Ascending aorta (tissue), 2 donors: ENCODE data around the gene DDX49. TPM values are rescaled to one million over a fixed set of nuclear protein-coding genes. Genes with fewer than 3 reads are reported as not detected.

Experiments used
- DNase-seq, 2 donors: peaks; one replicate each; pipeline ENCODE4 v3.0.0-alpha.2; 2019; ENCODE audit warnings: low spot score in 2 of 2
- H3K27ac ChIP-seq, 2 donors: fragments of 200-600 bp; sonication (generic); one replicate each; pipeline ENCODE4 v1.5.1; 2016 to 2017; ENCODE audit warnings: mild to moderate bottlenecking in 1 of 2
- H3K27me3 ChIP-seq: fragments of 200-600 bp; sonication (generic); one replicate; pipeline ENCODE4 v1.5.1; 2017
- H3K36me3 ChIP-seq, 2 donors: fragments of 200-600 bp; sonication (generic); one replicate each; pipeline ENCODE4 v1.5.1; 2016
- H3K4me1 ChIP-seq, 2 donors: fragments of 200-600 bp; sonication (generic); one replicate each; pipeline ENCODE4 v1.5.1; 2016 to 2017; ENCODE audit warnings: mild to moderate bottlenecking in 1 of 2
- H3K4me3 ChIP-seq, 2 donors: fragments of 200-600 bp; sonication (generic); one replicate each; pipeline ENCODE4 v1.5.1; 2016 to 2017; ENCODE audit warnings: mild to moderate bottlenecking in 1 of 2
- H3K9me3 ChIP-seq, 2 donors: fragments of 200-600 bp; sonication (generic); one replicate each; pipeline ENCODE4 v1.5.1; 2016
- CTCF ChIP-seq, 3 experiments: fragments of 200-600 bp in 2 of 3; fragments of 450-650 bp in 1 of 3; sonication (generic) in 2 of 3; IDR thresholded peaks; one replicate each; pipeline ENCODE4 v1.5.1; 2016 to 2019; ENCODE audit warnings: antibody characterized with exemption in 3 of 3, mild to moderate bottlenecking in 1 of 3, moderate library complexity in 1 of 3
- intact Hi-C: fragments of 100-400 bp; cut with DNase I; formaldehyde crosslinking; loops from one replicate; pipeline ENCODE4 v1.15.1; 2023
- total RNA-seq: library from RNA; depleted of rRNA; stranded (reverse); fragments of >200 nt; gene quantifications from one replicate; pipeline ENCODE4 v1.1.0, GENCODE V29; 2016

The DDX49 gene
- total RNA-seq, 1 donor from 2014 or later: 51.6 TPM

- no peak for DNase-seq
- Histone ChIP-seq H3K36me3 (peaks cover 51 to 61% of the 10 kb centered on the region in 2 donors), H3K27ac (no peak overlapping the region), H3K27me3 (no peaks in the 10 kb centered on the region), H3K9me3 (no peaks in the 10 kb centered on the region), H3K4me3 (no peak overlapping the region), H3K4me1 (no peaks in the 10 kb centered on the region)
- intact Hi-C loops: no loop called here
- no peak for TF ChIP-seq CTCF (IDR thresholded peaks at IDR 0.05)
These were observed 10.4 kb upstream of the DDX49 start for GRCh38 chr19:18908917-18909619.

GRCh38 chr19:18910010-18910409 is 9.5 kb upstream of the DDX49 start:
- peak in 1 of 2 donors; percentile 49 for DNase-seq
- no peak for TF ChIP-seq CTCF (IDR thresholded peaks at IDR 0.05)
- Histone ChIP-seq H3K9me3 (no peaks in the 10 kb centered on the region), H3K4me3 (no peak overlapping the region), H3K27ac (no peak overlapping the region), H3K27me3 (no peaks in the 10 kb centered on the region), H3K36me3 (peaks cover 48 to 60% of the 10 kb centered on the region in 2 donors), H3K4me1 (no peaks in the 10 kb centered on the region)
- intact Hi-C loops: loop anchor here (10.0 kb wide), 1 partner anchor 225 kb away; the partner anchor contains the start of gene TMEM161A

- Histone ChIP-seq H3K4me1 (no peaks in the 10 kb centered on the region), H3K4me3 (no peak overlapping the region), H3K9me3 (no peaks in the 10 kb centered on the region), H3K27ac (no peak overlapping the region), H3K27me3 (no peaks in the 10 kb centered on the region), H3K36me3 (peaks cover 44 to 59% of the 10 kb centered on the region in 2 donors)
- intact Hi-C loops: loop anchor here (10.0 kb wide), 1 partner anchor 224 kb away; the partner anchor contains the start of gene TMEM161A
- no peak for TF ChIP-seq CTCF (IDR thresholded peaks at IDR 0.05)
- peak in 1 of 2 donors; percentile 52 for DNase-seq
These were observed 8.6 kb upstream of the DDX49 start for GRCh38 chr19:18910801-18911436.

GRCh38 chr19:18912933-18913332 is 6.6 kb upstream of the DDX49 start:
- no peak for TF ChIP-seq CTCF (IDR thresholded peaks at IDR 0.05)
- H3K27me3 ChIP-seq: no peaks in the 10 kb centered on the region
- H3K4me3 ChIP-seq: no peak overlapping the region
- intact Hi-C loops: loop anchor here (10.0 kb wide), 1 partner anchor 222 kb away; the partner anchor contains the start of gene TMEM161A
- peaks cover 0 to 6% of the 10 kb centered on the region in 2 donors for H3K4me1 ChIP-seq
- no peak for DNase-seq
- no peaks in the 10 kb centered on the region for H3K9me3 ChIP-seq
- peaks cover 30 to 42% of the 10 kb centered on the region in 2 donors for H3K36me3 ChIP-seq
- no peak overlapping the region for H3K27ac ChIP-seq

- H3K27me3 ChIP-seq: no peaks in the 10 kb centered on the region
- no peak for DNase-seq
- no peaks in the 10 kb centered on the region for H3K9me3 ChIP-seq
- intact Hi-C loops: loop anchor here (10.0 kb wide), 1 partner anchor 221 kb away; the partner anchor contains the start of gene TMEM161A
- no peak overlapping the region for H3K27ac ChIP-seq
- H3K36me3 ChIP-seq: peaks cover 30 to 39% of the 10 kb centered on the region in 2 donors
- TF ChIP-seq CTCF (IDR thresholded peaks at IDR 0.05): no peak
- H3K4me1 ChIP-seq: peaks cover 0 to 11% of the 10 kb centered on the region in 2 donors
- no peak overlapping the region for H3K4me3 ChIP-seq
These were observed 6.0 kb upstream of the DDX49 start for GRCh38 chr19:18913466-18913865.
